HG03039 (cell line): ENCODE data around the gene PALMD.

ENCODE experiments used
- ATAC-seq: cut with Tn5 transposase; IDR thresholded peaks from one replicate; pipeline ENCODE4 v1.9.1; 2021; ENCODE audit warnings: mild to moderate bottlenecking, moderate library complexity; ENCODE audit not compliant: unreplicated experiment

PALMD gene

GRCh38 chr1:99658031-99658290, 12.0 kb downstream of the PALMD start:
- no peak for ATAC-seq

DNA sequence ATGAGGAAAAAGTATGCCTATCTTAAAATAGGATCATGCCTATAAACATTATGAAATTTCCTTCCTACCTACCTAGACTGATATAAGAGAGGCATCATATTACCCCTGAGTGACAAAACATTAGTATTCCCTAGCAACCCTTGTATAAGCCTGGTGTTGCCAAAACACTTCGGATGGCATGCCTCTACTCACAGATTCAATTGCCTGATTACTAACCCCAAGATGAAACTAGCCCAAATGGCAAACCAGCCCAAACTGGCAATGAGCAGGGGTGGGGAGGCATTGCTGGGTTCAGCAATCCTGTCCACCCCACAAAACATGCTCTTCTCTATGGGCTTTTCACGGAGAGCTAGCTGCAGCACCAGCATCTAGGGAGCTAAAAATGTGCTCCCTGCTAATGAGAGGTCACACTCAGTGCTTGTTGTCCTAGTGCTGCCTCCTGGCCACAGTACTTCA, 13.9 kb downstream of the PALMD start:
- no peak for ATAC-seq

- no peak for ATAC-seq
Measured at GRCh38 chr1:99660496-99660895, 14.6 kb downstream of the PALMD start.

GRCh38 chr1:99661780-99662179, 15.9 kb downstream of the PALMD start:
- no peak for ATAC-seq

DNA sequence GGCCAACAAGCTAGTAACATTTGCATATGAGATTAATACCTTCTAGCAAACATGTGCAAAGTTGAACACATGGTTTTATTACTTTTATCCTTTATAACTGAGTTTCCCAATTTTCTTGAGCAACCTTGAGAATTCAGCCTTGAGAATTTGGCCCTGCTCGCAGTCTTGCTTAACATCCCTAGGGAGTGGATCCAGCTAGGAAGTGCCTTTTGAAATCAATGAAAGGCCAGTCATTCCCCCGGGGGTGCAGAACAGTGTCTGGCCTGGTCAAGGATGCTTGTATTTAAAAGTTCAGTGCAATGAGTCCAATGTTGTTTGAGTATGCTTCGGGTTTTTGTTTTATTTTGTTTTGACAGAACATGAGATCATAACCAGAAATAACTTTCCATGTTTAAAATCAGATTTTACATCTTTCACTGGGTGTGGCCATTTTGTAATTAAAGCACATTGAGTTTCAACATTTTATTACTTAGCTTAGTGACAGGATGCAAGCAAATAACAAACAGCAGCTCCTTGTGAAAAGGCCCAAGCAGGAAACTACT, 16.7 kb downstream of the PALMD start:
- ATAC-seq: no peak

DNA sequence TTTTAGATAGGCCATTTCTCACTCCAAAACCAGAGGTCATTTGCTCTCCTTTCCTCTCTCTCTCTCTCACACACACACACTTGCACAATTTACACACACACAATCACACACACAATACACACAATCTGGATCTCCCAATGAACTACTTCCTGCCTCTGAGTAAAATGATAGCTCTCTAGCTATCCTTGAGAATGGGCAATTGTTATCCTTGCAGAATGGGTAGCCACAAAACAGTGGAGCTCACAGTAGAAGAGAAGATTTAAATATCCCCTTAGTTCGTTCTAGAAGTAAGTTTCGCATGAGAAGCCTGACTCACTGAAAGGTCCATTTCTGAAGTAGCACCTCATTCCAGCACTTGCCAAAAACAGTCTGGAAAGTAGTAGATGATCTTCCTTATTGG, 17.6 kb downstream of the PALMD start:
- ATAC-seq: no peak

DNA sequence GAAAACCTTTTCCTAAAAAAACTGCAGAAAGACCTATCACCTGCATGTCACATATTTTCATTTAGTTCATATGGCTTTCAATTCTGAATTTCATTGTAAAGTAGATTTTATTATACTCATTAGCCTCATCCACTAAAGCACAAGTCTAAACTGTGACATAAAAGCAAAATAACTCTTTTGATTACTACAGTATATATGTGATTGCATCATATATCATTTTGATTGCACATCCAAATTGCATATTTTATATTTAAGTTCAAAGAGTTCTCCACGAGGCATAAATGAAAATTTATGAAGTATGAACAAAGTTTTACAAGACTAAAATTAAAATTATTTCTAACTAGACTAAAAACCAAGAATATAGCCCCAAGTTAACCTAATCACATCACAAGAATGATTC, 19.3 kb downstream of the PALMD start:
- ATAC-seq: no peak

- no peak for ATAC-seq
Measured at GRCh38 chr1:99669376-99669775, 23.5 kb downstream of the PALMD start.

DNA sequence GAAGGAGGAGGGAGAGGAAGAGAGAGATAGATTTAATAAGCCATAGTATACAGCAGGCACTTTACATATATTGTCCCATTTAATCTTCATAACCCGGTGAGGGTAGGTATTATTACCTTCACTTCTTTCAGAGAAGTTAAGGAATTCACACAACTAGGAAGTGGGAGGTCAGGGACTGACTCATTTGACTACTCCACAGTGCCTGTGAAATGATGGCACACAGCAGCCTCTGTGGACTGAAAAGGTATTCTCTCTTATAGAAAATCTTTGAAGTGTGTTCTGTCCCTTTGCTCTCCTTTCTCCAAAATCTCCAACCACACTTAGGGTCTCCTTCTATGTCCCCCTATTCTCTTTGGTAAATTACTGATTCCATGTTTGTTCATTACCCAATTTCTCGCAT, 23.9 kb downstream of the PALMD start:
- ATAC-seq: no peak

- no peak for ATAC-seq
Measured at GRCh38 chr1:99670583-99670982, 24.7 kb downstream of the PALMD start.

DNA sequence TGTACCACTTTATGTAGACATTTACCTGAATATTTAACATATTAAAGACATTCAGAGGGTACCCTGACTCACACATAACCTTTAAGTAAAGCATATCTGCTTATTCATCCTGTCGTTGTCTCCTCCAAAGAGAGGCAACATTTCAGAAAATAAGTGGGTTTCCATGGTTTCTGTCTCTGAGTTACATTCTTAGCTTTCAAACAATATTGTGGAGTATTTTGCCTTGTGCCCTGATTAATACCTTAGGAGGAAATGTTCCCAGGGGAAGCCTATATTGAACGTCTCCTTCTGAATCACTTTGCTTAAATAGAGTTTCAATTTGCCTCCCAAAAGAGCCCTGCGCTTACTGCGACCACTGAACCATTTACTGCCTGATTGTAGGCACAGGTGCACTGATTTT, 26.1 kb downstream of the PALMD start:
- ATAC-seq: no peak

DNA sequence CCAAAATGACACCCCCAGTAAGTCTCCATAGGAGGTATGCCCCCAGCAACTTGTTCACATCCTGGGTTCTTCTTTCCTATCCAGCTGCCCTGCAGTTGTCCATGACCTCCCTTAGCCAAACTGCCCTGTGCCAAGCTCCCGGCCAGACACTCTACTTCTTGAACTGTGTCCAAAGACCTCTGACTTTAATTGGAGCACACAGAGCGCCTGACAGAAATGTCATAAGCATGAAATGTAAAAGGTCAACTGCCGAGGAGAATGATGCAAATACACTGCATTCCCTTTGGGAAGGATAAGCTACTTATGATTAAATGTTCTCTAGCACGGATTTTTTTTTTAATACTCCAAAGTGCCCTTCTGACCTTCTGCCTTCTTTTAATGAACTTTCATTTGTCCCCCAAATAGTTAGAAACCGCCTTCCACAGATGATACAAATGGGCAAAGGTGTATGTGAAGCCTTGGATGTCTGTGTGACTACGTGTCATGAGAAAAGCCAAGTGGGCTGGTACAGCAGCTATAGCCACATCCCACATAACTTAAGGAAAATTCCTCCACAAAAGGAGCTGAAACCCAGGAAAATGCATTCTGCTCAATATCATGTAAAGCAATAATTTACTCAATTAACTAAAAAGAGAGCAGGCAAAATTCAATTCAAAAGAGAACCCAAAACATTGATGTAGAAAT, 26.8 kb downstream of the PALMD start:
- no peak for ATAC-seq

DNA sequence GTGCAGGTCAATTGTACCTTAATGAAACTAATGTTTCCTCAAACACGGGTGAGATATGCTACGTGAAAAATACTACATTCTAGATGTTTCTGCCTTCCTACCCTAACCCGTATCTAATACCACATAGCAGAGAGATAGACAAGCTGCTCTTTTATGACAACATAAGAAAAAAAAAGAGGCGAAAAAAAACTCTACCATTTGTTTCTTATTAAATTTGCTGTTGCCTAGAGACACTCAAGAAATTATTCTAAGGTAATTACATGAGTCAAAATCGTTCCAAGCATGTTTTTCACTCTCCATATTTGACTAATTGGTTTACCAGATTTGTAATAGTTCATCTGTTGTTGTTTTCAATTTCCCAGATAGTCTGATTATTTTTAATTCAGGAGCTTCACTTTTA, 27.4 kb downstream of the PALMD start:
- ATAC-seq: no peak

- no peak for ATAC-seq
Measured at GRCh38 chr1:99674115-99675064, 28.5 kb downstream of the PALMD start.

DNA sequence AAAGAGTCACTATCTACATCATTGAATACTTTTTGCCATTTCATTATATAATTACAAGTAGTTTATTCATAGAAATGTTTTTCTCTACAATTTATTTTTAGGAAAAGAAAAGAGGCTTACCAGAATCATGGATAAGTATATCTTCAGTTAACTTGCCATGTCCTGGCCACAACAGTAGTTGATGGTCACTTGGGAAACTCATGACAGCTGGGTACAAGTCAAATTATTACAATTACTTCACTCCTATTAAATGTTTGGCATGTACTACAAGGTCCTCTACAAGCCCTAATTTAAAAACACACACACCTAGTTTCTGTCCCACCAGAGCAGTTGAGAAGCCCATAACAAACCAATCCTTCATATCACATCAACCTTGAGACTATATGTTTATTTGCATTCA, 29.4 kb downstream of the PALMD start:
- ATAC-seq: no peak

DNA sequence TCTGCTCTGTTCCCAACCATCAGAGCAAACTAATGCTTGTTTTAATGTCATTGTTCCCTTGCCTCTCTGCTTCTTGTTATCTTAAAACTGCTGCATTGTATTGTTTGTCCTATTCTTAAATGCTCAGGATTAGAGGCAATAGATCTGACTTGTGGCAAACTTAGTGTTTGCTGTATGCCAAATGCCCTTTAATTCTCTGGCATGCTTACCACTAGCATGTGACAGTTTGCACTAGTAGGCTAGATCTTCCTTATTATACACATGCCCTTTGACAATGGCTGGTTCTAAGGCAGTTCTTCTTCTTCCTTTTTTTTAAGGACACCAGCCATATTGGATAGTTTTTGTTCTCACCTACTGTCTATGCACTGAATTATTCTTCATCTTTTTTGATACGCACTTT, 30.1 kb downstream of the PALMD start:
- no peak for ATAC-seq

GRCh38 chr1:99676876-99677275, 31.0 kb downstream of the PALMD start:
- no peak for ATAC-seq

GRCh38 chr1:99677416-99677815, 31.5 kb downstream of the PALMD start:
- no peak for ATAC-seq

GRCh38 chr1:99680270-99680669, 34.4 kb downstream of the PALMD start:
- ATAC-seq: no peak

DNA sequence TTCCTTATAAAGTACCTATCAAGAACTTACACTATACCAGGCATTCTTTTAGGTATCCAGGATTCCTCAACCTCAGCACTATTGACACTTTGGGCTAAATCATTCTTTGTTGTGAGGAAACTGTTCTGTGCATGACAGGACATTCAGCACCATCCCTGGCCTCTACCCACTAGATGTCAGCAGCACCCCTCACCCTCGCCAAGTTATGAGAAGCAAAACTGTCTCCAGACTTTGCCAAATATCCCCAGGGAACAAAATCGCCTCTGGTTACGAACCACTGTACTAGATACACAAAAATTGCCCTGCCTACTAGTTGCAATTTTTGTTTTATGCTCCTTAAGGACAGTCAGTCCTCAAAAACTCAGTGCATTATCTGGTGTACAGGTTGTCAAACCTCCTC, 35.7 kb downstream of the PALMD start:
- no peak for ATAC-seq

DNA sequence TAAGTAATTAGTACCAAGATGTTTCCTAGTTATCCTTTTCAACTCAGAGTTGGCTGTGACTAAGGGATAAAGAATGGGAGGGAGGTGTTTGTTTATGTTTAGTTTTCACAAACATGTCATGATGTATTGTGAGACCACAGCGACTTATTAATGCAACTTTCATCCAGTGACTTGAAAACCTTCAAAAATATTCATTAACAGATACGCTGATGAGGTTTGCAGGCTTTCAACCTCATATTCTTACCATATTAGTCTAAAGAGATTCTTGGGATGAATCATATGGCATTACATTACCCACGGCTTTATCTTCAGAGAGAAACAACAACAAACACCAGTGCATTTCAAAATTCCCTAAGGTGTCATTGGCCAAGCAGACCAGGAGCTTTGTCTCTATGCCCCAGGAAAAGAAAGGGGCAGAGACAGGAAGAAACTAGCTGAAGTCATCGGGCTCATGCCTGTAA, 36.4 kb downstream of the PALMD start:
- ATAC-seq: no peak
